T-helper 2 cell treated with Interferon-gamma antibody and Interleukin-4, amounts not matched to agents 5 μg/mL and 100 μg/mL, for 36 hours (primary cell): ENCODE results near the gene SPTBN1.

Source experiments
- DNase-seq: peaks from one replicate; pipeline ENCODE4 v3.0.0; 2021; ENCODE audit warnings: low spot score
- H3K27ac Mint-ChIP-seq: one replicate; pipeline ENCODE4 v1.8.0; 2021; ENCODE audit warnings: mild to moderate bottlenecking, mixed read lengths
- H3K27me3 Mint-ChIP-seq: one replicate; pipeline ENCODE4 v1.8.0; 2021; ENCODE audit warnings: low read depth, mixed read lengths
- H3K36me3 Mint-ChIP-seq: one replicate; pipeline ENCODE4 v1.8.0; 2021; ENCODE audit warnings: low read depth, mixed read lengths
- H3K4me1 Mint-ChIP-seq: one replicate; pipeline ENCODE4 v1.8.0; 2021; ENCODE audit warnings: low read depth, mixed read lengths
- H3K4me3 Mint-ChIP-seq: one replicate; pipeline ENCODE4 v1.8.0; 2022; ENCODE audit warnings: mild to moderate bottlenecking, moderate library complexity, mixed read lengths
- H3K9me3 Mint-ChIP-seq: one replicate; pipeline ENCODE4 v1.8.0; 2021; ENCODE audit warnings: mixed read lengths

SPTBN1 gene

GRCh38 chr2:54595161-54595803 is 139.2 kb downstream of the SPTBN1 start:
- Mint-ChIP-seq H3K27ac (peak overlapping the region; percentile 93), H3K9me3 (no peaks in the 10 kb centered on the region), H3K27me3 (no peaks in the 10 kb centered on the region), H3K4me3 (peak overlapping the region; percentile 81), H3K4me1 (peaks cover 79% of the 10 kb centered on the region), H3K36me3 (peaks cover 58% of the 10 kb centered on the region)
- DNase-seq: no peak

DNA sequence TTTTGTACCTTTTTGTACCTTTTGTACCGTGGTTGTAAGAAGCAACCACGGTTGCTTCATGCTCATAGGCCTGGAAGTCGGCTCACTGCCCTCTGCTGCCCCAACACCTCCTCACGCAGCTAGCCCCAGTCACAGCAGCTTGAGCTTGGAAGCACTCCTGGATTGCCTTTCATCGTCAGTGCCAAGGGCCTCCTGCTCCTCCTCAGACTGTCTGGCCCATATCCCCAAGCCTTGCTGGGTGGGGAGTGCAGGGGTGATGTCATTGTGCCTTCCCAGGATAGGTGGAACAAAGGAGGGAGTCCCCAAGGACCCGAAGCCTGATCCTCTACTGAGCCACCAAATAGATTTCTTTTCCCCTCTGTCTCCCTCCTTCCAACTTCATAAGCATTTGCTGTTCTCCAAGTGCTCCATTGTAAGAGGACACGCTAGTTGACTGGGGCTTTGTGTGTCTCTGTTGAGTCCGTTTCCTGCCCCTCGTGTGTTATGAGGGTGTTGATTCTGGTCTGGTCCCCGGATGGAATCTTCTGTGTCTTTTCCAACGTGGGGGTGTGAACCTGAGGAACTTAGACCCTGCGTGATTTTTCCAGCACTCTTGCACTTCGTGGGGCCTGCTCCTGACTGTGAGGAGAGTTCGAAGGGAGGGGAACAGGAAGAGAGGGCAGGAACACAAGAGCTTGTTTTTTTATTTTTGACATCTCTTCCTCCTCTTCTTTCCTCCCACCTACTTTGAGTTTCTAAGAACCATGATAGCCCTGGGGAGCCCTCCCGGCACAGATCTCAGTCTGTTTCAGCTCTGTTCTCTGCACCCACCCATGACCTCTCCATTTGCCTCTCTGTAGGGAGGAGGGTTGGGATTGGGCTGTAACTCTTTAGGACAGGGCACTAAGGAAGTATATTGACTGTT is 140.1 kb downstream of the SPTBN1 start:
- Mint-ChIP-seq H3K4me3 (peak overlapping the region; percentile 81), H3K36me3 (peaks cover 54% of the 10 kb centered on the region), H3K27ac (peak overlapping the region; percentile 93), H3K27me3 (no peaks in the 10 kb centered on the region), H3K9me3 (no peaks in the 10 kb centered on the region), H3K4me1 (peaks cover 76% of the 10 kb centered on the region)
- DNase-seq: no peak

DNA sequence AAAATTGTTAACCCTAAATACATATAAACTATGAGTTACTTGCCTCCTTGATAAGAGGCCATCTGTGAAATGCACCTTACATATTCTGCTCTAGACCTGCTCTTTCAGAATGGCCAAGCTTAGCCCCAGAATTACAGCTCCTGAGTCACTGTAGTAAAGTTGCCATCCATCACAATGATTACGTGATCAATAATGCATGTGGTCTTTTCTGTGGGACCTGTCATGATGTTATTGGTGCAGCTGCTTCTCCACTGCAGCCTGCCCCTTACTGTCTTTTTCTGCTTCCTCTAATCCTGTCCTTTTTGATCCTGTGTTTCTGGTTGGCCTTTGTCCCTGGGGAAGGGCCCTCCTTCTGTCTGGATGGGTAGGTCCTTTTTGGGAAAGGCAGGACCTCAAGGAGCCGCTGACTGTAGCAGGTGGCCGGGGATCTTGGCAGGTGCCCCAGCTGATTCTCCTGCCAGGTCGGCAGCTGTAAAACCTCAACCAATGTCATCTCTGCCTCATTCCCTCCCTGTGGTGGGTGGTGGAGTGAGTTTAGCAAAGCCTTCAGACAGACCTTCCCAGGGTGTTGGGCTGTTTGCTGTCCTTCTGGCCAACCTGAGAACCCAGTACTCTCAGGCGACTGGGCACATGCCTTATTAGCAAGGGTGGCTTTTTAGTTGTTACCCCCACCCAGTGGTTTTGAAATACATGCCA is 141.2 kb downstream of the SPTBN1 start:
- Mint-ChIP-seq H3K4me1 (peaks cover 81% of the 10 kb centered on the region), H3K27ac (peak overlapping the region; percentile 93), H3K27me3 (no peaks in the 10 kb centered on the region), H3K4me3 (peak overlapping the region; percentile 81), H3K36me3 (peaks cover 59% of the 10 kb centered on the region), H3K9me3 (no peaks in the 10 kb centered on the region)
- DNase-seq: no peak

DNA sequence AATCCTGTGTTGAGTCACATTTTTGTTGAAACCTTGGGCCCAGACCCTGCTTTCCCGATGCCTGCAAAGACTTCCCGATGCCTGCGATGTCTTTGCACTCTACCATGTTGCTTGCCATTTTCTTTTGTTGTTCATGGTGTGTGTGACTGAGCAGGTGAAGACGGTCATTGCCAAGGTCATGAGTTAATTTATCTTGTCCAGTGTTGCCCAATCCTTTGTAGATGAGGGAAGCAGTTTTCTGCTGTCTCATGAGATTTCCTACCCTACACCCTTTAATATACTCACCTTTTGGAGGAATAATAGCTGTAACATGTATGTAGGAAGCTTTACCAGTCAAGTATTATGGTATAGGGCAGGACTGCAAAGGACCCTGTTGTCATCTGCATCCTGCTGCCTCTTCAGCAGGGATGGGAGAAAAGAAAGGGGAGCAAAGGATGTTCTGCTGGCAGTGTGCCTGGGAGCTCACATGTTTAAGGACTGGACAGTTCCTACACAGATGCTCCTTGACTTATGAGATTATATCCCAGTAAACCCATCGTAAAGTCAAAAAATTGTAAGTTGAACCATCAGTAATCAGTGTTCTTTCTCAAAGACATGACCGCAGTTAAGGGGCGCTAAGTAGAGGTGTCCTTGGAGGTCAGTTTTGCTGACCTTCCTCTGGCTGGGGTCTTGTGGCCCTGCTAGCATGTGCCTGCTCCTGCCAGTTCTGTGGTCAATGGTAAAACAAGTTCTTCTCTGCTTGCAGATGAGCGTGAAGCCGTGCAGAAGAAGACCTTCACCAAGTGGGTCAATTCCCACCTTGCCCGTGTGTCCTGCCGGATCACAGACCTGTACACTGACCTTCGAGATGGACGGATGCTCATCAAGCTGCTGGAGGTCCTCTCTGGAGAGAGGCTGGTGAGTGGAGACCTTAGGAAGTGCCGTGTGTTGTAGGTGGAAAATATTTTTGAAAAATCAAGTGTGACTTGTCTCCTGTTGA is 142.5 kb downstream of the SPTBN1 start:
- Mint-ChIP-seq H3K27me3 (no peaks in the 10 kb centered on the region), H3K4me1 (peaks cover 85% of the 10 kb centered on the region), H3K4me3 (no peak overlapping the region), H3K27ac (peak overlapping the region; percentile 67), H3K36me3 (peaks cover 54% of the 10 kb centered on the region), H3K9me3 (no peaks in the 10 kb centered on the region)
- no peak for DNase-seq

DNA sequence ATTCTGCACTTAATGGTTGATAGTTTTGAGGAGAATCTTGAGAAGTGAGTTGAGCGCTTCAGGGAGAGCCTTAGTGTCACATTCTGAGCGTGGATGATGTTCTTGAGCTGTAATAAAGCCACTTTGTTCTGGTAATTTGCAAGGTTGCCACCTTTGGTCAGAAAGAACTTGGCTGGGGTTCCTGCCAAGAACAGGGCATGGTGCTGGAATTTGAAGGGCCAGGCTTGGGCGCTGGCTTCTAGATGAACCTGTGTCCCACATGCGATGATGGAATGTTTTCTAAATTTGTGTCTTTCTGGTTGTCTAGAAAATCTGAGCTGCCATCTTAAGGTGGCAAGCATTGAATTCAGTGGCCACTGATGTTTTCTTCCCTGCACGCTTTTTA is 143.2 kb downstream of the SPTBN1 start:
- DNase-seq: no peak
- H3K36me3 Mint-ChIP-seq: peaks cover 54% of the 10 kb centered on the region
- no peaks in the 10 kb centered on the region for H3K27me3 Mint-ChIP-seq
- H3K9me3 Mint-ChIP-seq: no peaks in the 10 kb centered on the region
- peak overlapping the region; percentile 89 for H3K27ac Mint-ChIP-seq
- H3K4me3 Mint-ChIP-seq: peak overlapping the region; percentile 56
- H3K4me1 Mint-ChIP-seq: peaks cover 90% of the 10 kb centered on the region

- H3K36me3 Mint-ChIP-seq: peaks cover 53% of the 10 kb centered on the region
- peaks cover 92% of the 10 kb centered on the region for H3K4me1 Mint-ChIP-seq
- no peaks in the 10 kb centered on the region for H3K9me3 Mint-ChIP-seq
- H3K4me3 Mint-ChIP-seq: peak overlapping the region; percentile 56
- H3K27me3 Mint-ChIP-seq: no peaks in the 10 kb centered on the region
- DNase-seq: no peak
- peak overlapping the region; percentile 89 for H3K27ac Mint-ChIP-seq
Measured at GRCh38 chr2:54599914-54600313, 143.8 kb downstream of the SPTBN1 start.

GRCh38 chr2:54601339-54601738 is 145.2 kb downstream of the SPTBN1 start:
- H3K4me1 Mint-ChIP-seq: peaks cover 92% of the 10 kb centered on the region
- no peak for DNase-seq
- H3K4me3 Mint-ChIP-seq: peak overlapping the region; percentile 60
- H3K9me3 Mint-ChIP-seq: no peaks in the 10 kb centered on the region
- H3K27me3 Mint-ChIP-seq: no peaks in the 10 kb centered on the region
- H3K27ac Mint-ChIP-seq: peak overlapping the region; percentile 66
- peaks cover 50% of the 10 kb centered on the region for H3K36me3 Mint-ChIP-seq

DNA sequence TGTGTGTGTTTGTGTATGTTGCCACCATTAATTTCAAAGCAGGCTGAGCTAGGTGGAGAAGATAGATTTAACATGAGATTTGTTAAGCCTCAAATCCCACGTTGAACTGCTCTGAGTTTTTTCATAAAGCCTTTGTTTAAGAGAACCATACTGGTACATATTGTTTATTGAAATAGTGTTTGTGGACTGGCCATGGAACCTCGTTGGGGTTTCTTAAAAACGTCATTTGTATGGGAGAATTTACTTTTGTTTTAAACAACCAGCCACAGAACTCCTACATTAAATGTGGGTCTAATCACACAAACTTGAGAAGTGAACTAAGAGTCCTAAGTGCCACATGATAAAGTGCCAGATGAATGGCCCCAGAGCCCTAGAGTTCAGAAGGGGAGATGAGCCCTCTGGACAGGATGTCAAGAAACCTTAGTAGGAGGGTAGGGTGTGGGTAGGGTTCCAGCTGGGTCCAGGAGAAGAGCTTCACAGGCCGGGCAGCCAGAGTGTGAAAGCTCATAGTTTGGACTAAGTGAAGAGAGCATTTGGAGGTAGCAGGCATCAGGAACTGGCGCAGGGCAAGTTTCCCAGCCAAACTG is 146.7 kb downstream of the SPTBN1 start:
- DNase-seq: no peak
- Mint-ChIP-seq H3K4me1 (peaks cover 86% of the 10 kb centered on the region), H3K36me3 (peaks cover 51% of the 10 kb centered on the region), H3K27ac (peak overlapping the region; percentile 66), H3K4me3 (peak overlapping the region; percentile 60), H3K9me3 (no peaks in the 10 kb centered on the region), H3K27me3 (no peaks in the 10 kb centered on the region)

DNA sequence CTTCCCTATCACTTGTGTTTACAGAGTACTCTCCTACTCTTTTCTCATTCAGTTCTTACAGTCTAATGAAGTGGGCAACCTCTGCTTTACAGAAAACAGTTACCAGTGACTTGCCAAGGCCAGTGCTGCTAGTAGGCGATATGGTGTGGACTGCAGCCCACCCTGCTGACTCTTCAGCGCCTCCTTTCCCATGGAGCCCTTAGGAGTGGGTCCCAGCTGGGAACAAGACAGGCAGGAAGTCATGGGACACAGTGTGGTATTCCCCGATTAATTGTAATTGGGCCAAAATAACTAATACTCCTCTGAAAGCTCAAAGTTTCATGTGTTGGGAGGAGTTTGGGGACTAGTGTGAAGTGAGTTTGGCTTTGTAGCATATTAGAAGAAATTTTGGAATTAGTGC is 147.2 kb downstream of the SPTBN1 start:
- Mint-ChIP-seq H3K27me3 (no peaks in the 10 kb centered on the region), H3K27ac (peak overlapping the region; percentile 66), H3K9me3 (no peaks in the 10 kb centered on the region), H3K36me3 (peaks cover 50% of the 10 kb centered on the region), H3K4me1 (peaks cover 86% of the 10 kb centered on the region), H3K4me3 (peak overlapping the region; percentile 60)
- DNase-seq: no peak

- Mint-ChIP-seq H3K4me1 (peaks cover 84% of the 10 kb centered on the region), H3K9me3 (no peaks in the 10 kb centered on the region), H3K27me3 (no peaks in the 10 kb centered on the region), H3K4me3 (peak overlapping the region; percentile 24), H3K36me3 (peaks cover 46% of the 10 kb centered on the region), H3K27ac (peak overlapping the region; percentile 72)
- DNase-seq: no peak
Measured at GRCh38 chr2:54603796-54604195, 147.7 kb downstream of the SPTBN1 start.

DNA sequence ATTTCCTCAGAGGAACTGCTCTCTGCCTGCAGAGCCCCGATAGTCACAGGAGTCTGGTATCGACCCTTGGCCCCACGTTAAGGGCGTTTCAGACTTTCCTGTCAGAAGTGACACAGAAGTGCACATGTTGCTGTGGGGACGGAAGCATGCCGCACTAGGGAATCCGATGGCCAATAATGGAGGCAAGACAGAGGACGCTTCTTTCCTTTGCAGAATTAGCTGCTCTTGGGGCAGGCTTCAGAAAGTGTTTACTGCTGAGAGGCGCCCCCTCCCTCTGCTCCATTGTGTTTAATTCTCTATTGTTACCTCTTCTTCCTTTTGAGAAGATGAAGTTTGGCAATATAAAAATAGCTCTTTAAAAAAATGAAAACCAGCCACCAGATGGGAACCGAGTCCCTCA is 148.7 kb downstream of the SPTBN1 start:
- H3K27ac Mint-ChIP-seq: peak overlapping the region; percentile 72
- peaks cover 82% of the 10 kb centered on the region for H3K4me1 Mint-ChIP-seq
- DNase-seq: no peak
- no peaks in the 10 kb centered on the region for H3K9me3 Mint-ChIP-seq
- H3K36me3 Mint-ChIP-seq: peaks cover 37% of the 10 kb centered on the region
- no peaks in the 10 kb centered on the region for H3K27me3 Mint-ChIP-seq
- peak overlapping the region; percentile 58 for H3K4me3 Mint-ChIP-seq

- Mint-ChIP-seq H3K36me3 (peaks cover 32% of the 10 kb centered on the region), H3K27me3 (no peaks in the 10 kb centered on the region), H3K27ac (peak overlapping the region; percentile 46), H3K4me1 (peaks cover 82% of the 10 kb centered on the region), H3K9me3 (no peaks in the 10 kb centered on the region), H3K4me3 (peak overlapping the region; percentile 58)
- DNase-seq: no peak
Measured at GRCh38 chr2:54605836-54606235, 149.7 kb downstream of the SPTBN1 start.
